GM12892 (cell line): ENCODE results near the gene MCCD1.

Experiments used
- POLR2A ChIP-seq: IDR thresholded peaks from 2 replicates; pipeline ENCODE4 v1.6.1; 2011; ENCODE audit warnings: low read depth, low read length, control low read depth
- POLR2AphosphoS5 ChIP-seq: IDR thresholded peaks from 2 replicates; pipeline ENCODE4 v1.6.1; 2011; ENCODE audit warnings: low read depth, low read length, control low read depth
- TAF1 ChIP-seq: IDR thresholded peaks from 2 replicates; pipeline ENCODE4 v1.6.1; 2011; ENCODE audit warnings: low read depth, mild to moderate bottlenecking, control low read depth, low read length, borderline replicate concordance

- no peak for TF ChIP-seq POLR2A
- no peak for TF ChIP-seq POLR2AphosphoS5
- no peak for TF ChIP-seq TAF1
Observed at GRCh38 chr6:31538805-31539400, 10.1 kb downstream of the MCCD1 start.
